ENCODE results near the gene UBA52.
"Not testable (repeated sequence)": the region's sequence is repeated elsewhere in the genome, so short reads cannot be mapped to it uniquely, and the experiment has no call there.

The UBA52 gene

GRCh38 chr19:18557411-18558201, 14.1 kb upstream of the UBA52 start, which contains the start of gene KXD1:
KXD1 (plus strand) TSS chr19:18557870; CDS start chr19:18562057, 4,187 bp downstream.
- DNase-seq = peak; percentile 98

GRCh38 chr19:18558202-18558555, 13.5 kb upstream of the UBA52 start:
- DNase-seq = peak; percentile 7

DNA sequence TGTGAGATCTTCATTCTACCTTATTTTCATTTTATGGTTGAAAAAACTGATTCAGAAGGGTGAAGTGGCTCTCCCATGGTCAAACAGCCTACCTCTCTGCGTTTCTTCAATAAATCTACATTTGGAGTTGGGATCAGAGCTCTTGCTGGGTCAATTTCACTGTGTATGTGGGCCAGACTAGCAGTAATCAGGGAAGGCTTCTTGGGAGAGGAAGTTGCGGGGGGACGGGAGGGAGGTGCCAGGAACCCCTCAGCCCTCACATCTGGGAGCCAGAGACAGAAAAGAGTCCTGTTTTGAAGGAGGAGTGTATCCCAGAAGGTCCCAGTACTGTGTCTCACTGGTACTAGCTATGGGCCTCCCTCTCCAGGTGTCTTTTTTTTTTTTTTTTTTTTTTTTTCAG, 13.1 kb upstream of the UBA52 start:
- no peak for DNase-seq

DNA sequence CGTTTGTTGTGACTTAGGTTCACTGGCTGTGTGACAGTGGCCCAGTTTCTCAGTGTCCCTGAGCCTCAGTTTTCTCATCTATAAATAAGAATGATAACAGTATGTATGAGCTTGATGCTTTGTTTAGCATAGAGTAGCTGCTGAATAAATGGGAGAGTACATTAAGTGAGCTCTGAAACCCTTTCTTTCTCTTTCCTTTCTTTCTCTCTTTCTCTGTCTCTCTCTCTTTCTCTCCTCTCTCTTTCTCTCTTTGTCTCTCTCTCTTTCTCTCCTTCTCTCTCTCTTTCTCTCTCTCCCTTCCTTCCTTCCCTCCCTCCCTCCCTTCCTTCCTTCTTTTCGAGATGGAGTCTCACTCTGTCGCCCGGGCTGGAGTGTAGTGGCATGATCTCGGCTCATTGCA, 12.0 kb upstream of the UBA52 start:
- no peak for DNase-seq

DNA sequence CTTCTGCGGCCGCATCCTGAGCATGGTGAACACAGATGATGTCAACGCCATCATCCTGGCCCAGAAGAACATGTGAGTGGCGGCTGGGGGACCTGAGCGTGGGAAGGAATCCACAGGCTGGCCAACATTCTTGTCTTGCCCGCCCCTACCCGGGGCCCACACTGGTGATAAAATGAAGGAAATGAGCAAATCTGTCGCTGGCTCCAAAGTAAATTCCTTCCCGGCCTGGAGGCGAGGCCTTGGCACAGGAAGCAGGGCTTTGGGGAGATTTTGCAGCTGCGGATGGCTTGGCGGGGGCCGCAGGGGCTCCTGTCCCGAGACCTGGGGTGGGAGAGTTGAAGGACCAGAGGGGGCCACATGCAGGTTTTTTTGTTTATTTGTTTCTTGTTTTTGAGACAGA, 9.6 kb upstream of the UBA52 start:
- no peak for DNase-seq

DNA sequence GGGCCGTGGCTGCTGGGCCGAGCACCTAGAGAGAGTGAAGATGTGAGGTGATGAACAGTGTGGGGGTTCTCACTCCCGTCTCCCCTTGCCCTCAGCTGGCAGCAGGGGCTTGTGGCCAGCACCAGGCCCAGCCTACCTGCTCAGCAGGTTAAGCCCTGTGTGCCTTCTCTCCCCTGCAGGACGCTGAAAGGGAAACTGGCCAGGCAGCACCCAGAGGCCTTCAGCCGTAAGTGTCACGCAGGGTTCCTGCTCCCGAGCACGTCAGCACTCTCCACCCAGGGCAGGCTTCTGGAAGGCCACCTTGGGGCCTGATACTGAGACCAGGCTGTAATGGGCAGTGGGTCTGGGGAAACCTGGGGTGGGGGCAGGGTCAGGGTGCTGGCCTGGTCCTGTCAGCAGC, 4.7 kb upstream of the UBA52 start:
- DNase-seq = no peak

DNA sequence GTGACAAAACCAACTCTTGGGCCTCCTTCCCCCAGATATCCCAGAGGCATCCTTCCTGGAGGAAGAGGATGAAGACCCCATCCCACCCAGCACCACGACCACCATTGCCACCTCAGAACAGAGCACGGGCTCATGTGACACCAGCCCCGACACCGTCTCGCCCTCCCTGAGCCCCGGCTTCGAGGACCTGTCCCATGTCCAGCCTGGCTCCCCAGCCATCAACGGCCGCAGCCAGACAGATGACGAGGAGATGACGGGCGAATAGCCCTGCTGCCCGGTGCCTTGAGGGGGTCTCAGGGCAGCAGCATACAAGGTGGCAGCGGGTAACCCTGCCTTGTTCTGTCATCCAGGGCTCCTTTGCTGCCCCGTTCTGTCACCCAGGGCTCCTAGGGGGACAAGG, 3.3 kb upstream of the UBA52 start:
- no peak for DNase-seq

DNA sequence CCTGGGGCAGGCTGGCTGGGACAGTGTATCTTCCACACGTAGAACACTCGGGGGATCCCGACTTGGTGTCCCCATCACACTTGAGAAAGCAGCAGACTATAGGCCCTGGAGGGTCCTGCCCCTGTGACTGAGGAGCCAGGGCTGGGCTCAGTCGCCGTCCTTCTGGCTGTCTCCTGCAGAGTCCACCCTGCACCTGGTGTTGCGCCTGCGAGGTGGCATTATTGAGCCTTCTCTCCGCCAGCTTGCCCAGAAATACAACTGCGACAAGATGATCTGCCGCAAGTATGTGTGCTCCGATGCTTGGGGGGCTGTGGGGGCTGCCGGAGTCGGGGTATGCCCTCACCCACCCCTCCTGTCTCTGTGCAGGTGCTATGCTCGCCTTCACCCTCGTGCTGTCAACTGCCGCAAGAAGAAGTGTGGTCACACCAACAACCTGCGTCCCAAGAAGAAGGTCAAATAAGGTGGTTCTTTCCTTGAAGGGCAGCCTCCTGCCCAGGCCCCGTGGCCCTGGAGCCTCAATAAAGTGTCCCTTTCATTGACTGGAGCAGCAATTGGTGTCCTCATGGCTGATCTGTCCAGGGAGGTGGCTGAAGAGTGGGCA, 3.1 kb downstream of the UBA52 start:
- DNase-seq = no peak

DNA sequence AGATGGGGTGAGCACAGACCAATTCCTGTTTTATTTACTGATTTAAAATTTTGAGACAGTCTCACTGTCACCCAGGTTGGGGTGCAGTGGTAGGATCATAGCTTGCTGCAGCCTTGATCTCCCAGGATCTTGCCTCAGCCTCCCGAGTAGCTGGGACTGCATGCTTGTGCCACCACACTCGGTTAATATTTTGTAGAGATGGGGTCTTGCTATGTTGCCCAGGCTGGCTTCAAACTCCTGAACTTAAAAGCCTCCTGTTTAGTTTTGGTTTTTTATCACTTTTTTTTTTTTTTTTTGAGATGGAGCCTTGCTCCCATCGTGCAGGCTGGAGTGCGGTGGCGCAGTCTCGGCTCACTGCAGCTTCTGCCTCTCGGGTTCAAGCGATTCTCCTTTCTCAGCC, 4.7 kb downstream of the UBA52 start:
- DNase-seq = no peak

DNA sequence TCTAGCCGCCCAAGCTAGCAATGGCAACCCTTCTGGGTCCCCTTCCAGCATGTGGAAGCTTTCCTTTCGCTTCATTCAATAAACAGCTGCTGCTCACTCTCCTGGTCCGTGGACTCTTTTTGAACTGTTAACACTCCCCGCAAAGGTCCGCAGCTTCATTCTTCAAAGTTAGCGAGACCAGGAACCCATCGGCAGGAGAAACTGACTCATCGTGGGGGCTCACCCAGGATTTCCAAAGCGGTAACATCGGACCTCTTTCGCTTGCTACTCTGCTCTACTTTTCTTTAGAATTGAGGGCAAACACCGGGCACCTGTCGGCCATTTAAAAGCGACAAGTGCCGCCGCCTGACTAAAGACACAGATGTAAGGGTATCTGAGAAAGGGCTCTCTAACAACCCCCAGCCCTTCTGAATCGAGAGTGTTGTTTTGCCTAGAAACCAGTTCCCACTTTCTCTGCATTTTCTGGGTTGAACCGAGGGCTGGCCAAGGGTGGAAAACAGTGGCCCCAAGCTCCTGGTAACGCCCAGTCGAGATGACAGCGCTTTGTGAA, 5.8 kb downstream of the UBA52 start:
- DNase-seq = no peak

- no peak for DNase-seq
Observed at GRCh38 chr19:18580311-18580710, 8.7 kb downstream of the UBA52 start.

- no peak for DNase-seq
Observed at GRCh38 chr19:18586306-18586705, 14.6 kb downstream of the UBA52 start.

GRCh38 chr19:18587561-18587960, 15.9 kb downstream of the UBA52 start:
- no peak for DNase-seq

- no peak for DNase-seq
Observed at GRCh38 chr19:18587962-18588610, 16.4 kb downstream of the UBA52 start.

DNA sequence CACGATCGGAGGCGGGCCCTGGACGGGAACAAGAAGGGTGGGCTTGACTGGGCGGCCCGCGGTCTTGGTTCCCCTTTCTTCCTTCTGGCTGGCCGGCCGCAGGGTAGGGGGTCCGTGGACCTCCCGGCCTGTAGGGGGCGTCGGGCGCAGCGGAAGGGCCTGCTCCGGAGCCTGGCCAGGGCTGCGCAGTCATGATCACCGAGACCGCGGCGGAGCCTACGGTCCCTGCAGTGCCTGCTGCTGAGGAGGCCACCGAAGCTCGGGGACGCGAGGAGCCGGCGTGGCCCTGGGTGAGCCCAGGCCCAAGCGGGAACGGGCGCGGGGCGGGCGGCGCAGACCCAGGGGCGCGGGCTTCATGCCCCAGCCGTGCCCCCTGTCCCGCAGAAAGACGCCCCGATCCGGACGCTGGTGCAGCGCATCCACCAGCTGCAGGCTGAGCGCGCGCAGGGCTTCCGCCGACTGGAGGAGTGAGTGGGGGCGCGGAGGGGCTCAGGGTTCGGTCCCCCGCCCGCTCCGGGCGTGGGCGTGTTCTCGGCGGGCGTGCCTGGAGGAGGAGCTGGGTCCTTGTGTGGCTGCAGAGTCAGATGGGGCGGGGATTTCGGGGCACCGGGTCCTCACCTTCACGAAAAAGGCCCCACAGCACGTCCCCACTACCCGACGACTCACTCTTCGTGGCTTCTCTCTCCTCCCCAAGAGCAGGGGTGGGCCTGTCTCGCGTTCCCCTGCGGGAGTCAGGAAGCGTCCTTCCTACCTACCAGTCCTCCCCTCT, 17.1 kb downstream of the UBA52 start, which contains the start of gene REX1BD:
Gene REX1BD, plus strand, starts transcription at position 188 of the 769 bp plus-strand sequence. Its CDS starts 4 bp downstream, at position 192.
- DNase-seq = peak; percentile 83

DNA sequence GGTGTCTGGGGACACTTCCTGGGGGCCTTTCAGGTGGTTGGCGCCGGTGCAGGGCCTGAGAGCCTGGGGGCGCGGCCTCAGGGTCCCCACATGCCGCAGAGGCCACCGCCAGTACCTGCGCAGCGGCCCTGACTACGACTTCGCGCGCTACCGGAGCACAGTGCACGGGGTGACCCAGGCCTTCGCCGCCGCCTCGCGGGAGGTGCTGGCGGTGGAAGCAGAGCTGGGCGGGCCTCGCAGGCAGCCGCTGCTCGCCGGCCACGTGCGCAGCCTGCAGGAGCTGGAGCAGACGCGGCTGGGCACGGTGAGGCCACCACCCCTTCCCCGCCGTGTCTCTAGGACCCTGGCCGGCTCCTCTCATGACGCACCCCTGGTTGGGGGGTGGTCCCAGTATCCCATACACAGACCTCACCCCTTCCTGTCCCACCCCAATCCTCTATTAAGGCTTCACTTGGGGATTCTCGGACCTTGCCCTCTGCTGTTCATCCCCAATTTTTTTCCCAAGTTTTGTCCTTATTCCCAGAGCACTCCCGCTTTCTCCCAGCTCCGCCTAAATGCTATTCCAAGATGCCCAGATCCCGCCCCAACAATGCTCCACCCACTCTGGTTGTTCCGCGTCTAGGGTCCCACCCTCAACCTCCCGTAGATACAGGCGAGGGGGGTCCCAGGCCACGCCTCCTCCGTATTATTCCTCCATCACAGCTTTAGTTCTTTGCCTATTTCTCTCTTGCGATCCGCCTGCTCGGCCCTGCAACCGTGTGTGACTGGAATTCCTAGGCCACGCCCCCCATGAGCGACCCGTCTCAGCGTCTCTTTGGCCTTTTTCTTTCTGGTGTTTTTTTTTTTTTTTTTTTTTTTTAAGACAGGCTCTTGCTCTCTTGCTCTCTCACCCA, 18.0 kb downstream of the UBA52 start:
- peak; percentile 73 for DNase-seq

DNA sequence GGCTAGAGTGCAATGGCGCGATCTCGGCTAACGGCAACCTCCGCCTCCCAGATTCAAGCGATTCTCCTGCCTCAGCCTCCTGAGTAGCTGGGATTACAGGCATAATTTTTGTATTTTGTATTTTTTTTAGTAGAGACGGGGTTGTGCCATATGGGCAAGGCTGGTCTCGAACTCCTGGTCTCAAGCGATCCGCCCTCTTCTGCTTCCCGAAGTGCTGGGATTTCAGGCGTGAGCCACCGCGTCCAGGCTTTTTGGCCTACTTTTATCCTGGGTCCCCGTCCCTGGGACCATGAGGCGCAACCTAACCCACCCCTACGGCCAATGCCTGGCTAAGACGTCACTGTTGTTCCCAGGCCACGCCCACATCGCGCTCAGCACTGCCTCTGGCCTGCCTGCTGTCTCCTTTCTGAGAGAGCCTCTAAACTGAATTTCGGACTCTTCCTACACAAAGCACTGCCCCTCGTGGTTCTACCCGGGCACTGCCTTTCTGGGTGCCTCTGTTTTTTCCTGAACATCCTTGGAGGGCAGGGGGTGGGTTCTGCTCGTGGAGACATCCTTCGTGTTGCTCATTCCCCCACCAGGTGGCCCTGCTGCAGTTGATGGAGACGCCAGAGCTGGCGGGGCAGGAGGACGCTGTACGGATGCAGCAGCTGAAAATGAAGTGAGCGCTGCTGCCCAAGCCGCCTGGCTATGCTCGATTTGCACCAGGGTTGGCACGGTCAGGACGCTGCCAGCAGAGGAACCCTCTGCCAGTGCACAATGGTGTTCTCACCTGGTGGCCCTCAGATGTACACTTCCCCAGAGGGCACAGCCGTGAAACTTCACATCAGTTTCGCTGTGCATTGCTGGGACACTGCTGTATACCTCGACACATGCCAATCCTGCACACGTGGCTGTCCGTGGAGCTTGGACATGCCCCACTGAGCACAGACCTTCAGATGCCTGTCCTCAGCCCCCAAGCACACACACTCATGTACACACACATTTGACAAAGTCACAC, 18.9 kb downstream of the UBA52 start:
- no peak for DNase-seq

DNA sequence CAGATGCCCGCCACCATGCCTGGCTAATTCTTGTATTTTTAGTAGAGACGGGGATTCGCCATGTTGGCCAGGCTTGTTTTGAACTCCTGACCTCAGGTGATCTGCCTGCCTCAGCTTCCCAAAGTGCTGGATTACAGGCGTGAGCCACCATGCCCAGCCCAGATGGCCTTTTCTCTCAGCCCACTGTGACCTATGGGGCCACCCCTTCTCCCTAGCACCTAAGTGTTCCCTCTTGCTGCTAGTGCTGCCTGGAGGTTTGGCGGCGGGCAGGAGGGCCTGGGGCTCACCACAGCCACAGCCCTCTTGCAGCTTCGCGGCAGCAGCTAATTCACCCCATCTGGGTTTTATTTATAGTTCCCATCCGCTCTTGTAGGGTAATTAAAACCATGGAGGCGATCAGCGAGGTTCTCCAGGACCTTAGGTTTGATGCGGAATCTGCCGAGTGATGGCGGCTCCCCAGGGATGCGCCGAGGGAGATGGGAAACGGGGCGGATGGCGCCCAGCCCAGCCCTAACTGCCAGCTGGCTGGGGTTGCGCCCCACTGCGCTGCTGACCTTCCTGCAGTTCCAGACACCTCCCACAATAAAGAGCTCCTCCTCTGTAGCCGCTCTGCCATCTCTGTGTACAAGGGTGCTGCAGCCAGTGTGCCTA, 20.2 kb downstream of the UBA52 start:
- DNase-seq = no peak

DNA sequence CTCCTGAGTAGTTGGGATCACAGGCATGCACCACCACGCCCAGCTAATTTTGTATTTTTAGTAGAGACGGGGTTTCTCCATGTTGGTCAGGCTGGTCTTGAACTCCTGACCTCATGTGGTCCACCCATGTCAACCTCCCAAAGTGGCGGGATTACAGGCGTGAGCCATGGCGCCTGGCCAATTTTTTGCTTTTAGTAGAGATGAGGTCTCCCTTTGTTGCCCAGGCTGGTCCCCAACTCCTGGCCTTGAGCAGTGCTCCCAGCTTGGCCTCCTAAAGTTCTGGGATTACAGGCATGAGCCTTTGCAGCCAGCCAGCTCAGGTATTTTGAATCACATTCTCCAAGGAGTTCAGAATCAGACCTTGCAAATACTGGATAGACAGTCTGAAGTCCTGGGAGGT, 21.1 kb downstream of the UBA52 start:
- DNase-seq = not testable (repeated sequence)

Measured in stimulated activated naive CD4-positive, alpha-beta T cell treated with Interleukin-2 at 50 U/mL for 16 hours (primary cell).